Fibroblast of gingiva (primary cell): Measurements from ENCODE around the gene BCAR1.
A peak's percentile ranks its signal among the peaks of the same experiment; 100 is the strongest.

Experiments
- DNase-seq: peaks from one replicate; pipeline ENCODE4 v3.0.0-alpha.2; 2011; ENCODE audit warnings: low read depth

The BCAR1 gene

DNA sequence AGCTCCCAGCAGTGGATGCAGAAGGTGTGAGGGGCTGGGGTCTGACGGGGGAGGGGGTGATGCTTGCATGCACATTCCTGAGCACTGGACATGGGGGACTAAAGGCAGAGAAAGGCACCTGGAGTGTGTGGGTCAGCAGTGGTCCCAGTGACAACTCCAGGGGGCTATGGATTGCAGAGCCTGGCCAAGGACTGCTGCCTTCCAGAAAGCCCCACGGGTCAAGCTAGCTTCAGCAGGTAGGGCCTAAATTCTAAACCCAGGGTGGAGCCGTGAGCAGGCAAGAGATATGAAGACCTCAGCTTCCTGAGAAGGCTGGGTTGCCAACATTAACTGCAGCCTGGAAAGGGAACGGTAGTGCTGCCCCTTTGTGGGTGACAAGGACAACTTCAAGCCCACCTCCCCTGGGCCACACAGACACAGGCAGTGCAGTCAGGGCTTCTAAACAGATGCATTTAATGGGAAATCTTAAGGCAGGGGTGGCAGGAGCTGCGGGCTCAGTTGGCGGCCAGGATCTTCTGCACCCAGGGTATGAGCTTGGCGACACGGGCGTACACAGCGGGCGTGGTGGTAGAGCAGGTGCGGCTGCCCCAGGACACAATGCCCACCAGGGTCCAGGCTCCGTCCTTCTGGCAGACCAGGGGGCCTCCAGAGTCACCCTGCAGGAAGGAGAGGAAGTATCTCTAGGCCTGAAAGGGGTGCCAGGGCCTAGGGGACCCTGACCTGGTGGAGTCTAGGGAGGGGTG is 47.6 kb downstream of the BCAR1 start:
- DNase-seq, result no peak

- DNase-seq, result no peak
Measured at GRCh38 chr16:75203096-75203495, 48.3 kb downstream of the BCAR1 start.

DNA sequence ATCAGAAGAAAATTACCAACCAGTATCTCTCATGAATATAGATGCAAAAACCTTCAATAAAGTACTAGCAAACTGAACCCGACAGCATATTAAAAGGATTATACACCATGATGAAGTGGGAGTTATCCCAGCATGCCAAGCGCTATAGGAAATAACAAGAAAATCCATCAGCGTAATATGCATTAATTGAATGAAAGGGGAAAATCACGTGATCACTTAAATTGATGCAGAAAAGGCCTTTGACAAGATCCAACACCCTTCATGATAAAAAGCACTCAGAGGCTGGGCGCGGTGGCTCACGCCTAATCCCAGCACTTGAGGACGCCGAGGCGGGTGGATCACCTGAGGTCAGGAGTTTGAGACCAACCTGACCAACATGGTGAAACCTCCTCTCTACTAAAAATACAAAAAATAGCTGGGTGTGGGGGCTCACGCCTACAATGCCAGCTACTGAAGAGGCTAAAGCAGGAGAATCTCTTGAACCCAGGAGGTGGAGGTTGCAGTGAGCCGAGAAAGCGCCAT is 49.3 kb downstream of the BCAR1 start:
- DNase-seq, result no peak

- peak; percentile 71 for DNase-seq
Measured at GRCh38 chr16:75198135-75198600, 53.3 kb downstream of the BCAR1 start.

DNA sequence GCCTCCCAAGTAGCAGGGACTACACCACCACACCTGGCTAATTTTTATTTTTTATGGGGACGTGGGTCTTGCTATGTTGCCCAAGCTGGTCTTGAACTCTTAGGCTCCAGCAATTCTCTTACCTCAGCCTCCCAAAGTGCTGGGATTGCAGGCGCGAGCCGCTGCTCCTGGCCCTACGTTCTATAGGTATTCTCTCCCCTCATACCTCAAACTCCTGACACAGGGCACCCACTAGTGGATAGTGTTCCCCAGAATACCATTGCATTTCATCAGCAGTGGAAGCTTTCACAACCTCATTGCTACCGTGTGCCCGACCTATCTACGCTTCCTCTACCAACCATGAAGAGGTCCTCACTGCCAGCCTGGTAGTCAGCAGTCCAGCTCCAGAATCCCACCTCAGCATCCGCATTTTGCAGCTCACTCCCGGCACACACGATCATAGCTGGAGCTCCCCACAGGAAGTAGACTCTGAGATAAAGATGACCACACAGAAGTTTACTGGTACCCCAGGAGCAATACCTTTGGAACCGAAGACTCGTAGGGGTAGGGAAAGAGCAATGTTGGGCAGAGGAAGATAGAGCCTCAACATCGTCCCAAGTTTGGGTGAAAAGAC is 53.8 kb downstream of the BCAR1 start:
- no peak for DNase-seq

GRCh38 chr16:75196836-75197235 is 54.6 kb downstream of the BCAR1 start:
- no peak for DNase-seq

- DNase-seq, result no peak
Measured at GRCh38 chr16:75195811-75196790, 55.3 kb downstream of the BCAR1 start.

DNA sequence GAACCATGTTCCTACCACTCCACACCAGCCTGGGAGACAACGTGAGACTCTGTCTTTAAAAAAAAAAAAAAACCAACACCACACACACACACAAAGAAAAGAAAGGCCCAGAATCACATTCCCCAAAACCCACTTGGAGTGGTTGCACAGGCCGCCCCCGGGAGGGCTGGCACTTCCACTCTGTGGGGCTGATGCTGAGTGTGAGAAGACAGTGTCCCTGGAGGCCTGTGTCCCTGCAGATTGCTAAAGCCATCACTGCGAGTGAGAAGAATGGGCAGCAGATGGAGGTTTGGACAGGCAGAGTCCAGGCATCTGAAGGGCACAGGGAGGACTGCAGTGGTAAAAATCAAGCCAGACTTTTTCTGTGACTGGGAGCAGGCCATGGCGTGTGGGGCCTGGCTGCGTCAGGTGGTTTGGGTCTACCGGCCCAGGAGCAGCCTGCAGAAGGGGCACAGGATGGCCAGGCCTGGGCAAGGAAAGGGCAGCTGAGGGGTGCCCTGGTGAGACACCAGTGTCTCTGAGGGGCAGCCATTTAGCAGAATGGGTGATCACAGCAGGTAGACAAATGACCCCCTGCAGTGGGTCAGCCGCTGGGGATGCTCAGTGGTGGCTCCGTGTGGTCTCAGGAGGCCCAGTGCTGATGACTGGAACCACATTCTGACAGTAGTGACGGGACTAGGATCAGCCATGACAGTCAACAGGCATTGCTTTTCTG is 57.5 kb downstream of the BCAR1 start:
- no peak for DNase-seq

GRCh38 chr16:75193265-75193650 is 58.2 kb downstream of the BCAR1 start:
- DNase-seq, result no peak

GRCh38 chr16:75192606-75193264 is 58.7 kb downstream of the BCAR1 start:
- DNase-seq, result no peak

DNA sequence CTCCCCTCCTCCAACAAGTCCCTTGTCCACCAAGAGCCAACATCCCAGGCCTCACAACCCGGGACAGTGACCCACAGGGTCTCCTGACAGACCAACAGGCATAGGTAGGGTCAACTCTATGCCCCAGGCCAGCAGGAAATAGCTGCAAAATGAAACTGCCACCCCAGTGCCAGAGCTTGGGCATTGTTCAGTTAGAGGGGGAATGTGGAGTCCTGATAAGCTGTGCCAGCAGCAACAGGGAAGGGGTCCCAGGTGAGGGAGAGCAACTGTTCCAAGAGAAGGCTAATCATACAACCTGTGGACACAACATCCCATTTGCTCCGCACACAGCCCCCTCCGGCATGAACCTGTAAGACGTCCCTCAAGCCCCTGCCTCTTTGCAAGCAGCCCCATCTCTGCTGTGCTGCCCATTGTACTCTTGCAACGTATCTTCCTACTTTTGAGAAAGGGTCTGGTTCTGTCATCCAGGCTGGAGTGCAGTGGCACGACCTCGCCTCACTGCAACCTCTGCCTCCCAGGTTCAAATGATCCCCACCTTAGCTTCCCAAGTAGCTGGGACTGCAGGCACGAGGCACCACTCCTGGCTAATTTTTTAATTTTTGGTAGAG is 61.7 kb downstream of the BCAR1 start:
- DNase-seq, result no peak

DNA sequence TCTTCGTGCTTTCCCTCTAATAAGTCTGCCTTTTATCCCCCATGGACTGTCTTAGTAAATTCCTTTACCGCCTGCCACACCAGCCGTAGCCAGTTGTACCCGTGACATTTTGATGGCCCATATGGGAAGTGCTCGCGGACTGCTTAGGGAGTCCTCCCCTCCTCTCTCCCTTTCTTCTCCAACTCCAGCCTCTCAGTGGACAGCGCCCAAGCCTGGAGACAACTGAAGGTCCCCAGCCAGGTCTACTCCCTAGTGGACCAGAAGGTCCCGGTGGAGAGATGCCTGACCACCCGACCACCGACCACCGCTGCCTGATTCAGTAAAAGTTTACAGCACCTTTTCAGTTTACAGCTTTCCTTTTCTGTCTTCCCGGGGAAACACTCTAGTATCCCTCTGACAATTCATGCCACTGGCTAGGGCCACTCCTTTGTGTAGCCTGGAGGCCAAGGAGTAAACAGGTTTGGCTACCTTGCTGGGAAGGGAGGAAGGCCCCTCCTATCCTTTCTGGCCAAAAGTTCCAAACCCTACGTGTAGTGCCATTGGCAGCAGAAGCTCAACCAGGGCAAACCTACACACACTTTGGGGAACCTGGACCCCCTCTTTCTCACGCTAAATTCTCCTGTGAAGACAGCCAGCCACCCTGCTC is 62.5 kb downstream of the BCAR1 start:
- DNase-seq, result no peak

DNA sequence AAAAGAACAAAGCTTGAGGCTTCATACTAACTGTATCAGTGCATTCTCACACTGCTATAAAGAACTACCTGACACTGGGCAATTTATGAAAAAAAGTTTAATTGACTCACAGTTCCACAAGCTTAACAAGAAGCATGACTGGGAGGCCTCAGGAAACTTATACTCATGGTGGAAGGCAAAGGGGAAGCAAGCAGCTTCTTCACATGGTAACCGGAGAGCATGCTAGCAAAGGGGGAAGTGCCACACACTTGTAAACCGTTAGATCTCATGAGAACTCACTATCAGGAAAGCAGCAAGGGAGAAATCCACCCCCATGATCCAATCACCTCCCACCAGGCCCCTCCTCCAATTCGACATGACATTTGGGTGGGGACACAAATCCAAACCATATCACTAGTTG is 69.8 kb downstream of the BCAR1 start:
- no peak for DNase-seq

- no peak for DNase-seq
Measured at GRCh38 chr16:75179208-75179607, 72.2 kb downstream of the BCAR1 start.
